Natural killer cell treated with Interleukin-12 subunit alpha and Interleukin-12 subunit beta and Interleukin-15 and Interleukin-18, amount 100 ng/mL, for 72 hours (primary cell): ENCODE results near the gene SH3BP1. TPM values are rescaled to one million over a fixed set of nuclear protein-coding genes. Genes with fewer than 3 reads are reported as not detected.
"Not testable (repeated sequence)": the region's sequence is repeated elsewhere in the genome, so short reads cannot be mapped to it uniquely, and the experiment has no call there.

Experiments
- ATAC-seq, 2 donors: fragments of 150-1000 bp; cut with Tn5 transposase in 1 of 2; sonication (Bioruptor Pico), chemical (Tn5 transposase) in 1 of 2; 2 replicates each; pipeline ENCODE4 v1.10.0; 2021
- DNase-seq: peaks from one replicate; pipeline ENCODE4 v3.0.0; 2022; ENCODE audit warnings: low spot score
- H3K27ac Mint-ChIP-seq, 2 donors: 1 replicate in 1 of 2; 2 replicates in 1 of 2; pipeline ENCODE4 v1.8.0; 2022; ENCODE audit warnings: mixed read lengths in 2 of 2, mild to moderate bottlenecking in 1 of 2, moderate library complexity in 1 of 2
- H3K27me3 Mint-ChIP-seq, 2 donors: 1 replicate in 1 of 2; 2 replicates in 1 of 2; pipeline ENCODE4 v1.8.0; 2022; ENCODE audit warnings: mixed read lengths in 2 of 2
- H3K36me3 Mint-ChIP-seq: one replicate; pipeline ENCODE4 v1.8.0; 2022; ENCODE audit warnings: mixed read lengths
- H3K4me1 Mint-ChIP-seq, 2 donors: 1 replicate in 1 of 2; 2 replicates in 1 of 2; pipeline ENCODE4 v1.8.0; 2022; ENCODE audit warnings: low read depth in 2 of 2, mixed read lengths in 2 of 2, mild to moderate bottlenecking in 1 of 2
- H3K4me3 Mint-ChIP-seq: one replicate; pipeline ENCODE4 v1.8.0; 2022; ENCODE audit warnings: mixed read lengths
- H3K9me3 Mint-ChIP-seq: 2 replicates; pipeline ENCODE4 v1.8.0; 2022; ENCODE audit warnings: mixed read lengths
- total RNA-seq, 2 donors: library from RNA; stranded (reverse); gene quantifications; one replicate each; pipeline ENCODE4 v1.2.3, GENCODE V29; 2022

Gene SH3BP1
- total RNA-seq, 2 donors from 2014 or later: 160 to 229 TPM

- DNase-seq (no peak), ATAC-seq (no peak)
- H3K9me3 Mint-ChIP-seq: no peaks in the 10 kb centered on the region
- H3K27me3 Mint-ChIP-seq: no peaks in the 10 kb centered on the region
- H3K36me3 Mint-ChIP-seq: no peaks in the 10 kb centered on the region
- H3K27ac Mint-ChIP-seq: peak overlapping the region; percentile 89 to 90
- H3K4me3 Mint-ChIP-seq: no peak overlapping the region
- peaks cover 35 to 42% of the 10 kb centered on the region in 2 donors for H3K4me1 Mint-ChIP-seq
Observed at GRCh38 chr22:37678372-37678771, 38.9 kb downstream of the SH3BP1 start.

GRCh38 chr22:37679670-37680069 lies 40.2 kb downstream of the SH3BP1 start:
- DNase-seq (no peak), ATAC-seq (no peak)
- Mint-ChIP-seq H3K36me3 (no peaks in the 10 kb centered on the region), H3K9me3 (no peaks in the 10 kb centered on the region), H3K4me3 (no peak overlapping the region), H3K27ac (peak overlapping the region; percentile 46 to 63), H3K4me1 (peaks cover 35% of the 10 kb centered on the region in 2 donors), H3K27me3 (no peaks in the 10 kb centered on the region)

GRCh38 chr22:37680191-37680851 lies 40.9 kb downstream of the SH3BP1 start:
- H3K27ac Mint-ChIP-seq: peak overlapping the region; percentile 46 to 63
- no peak overlapping the region for H3K4me3 Mint-ChIP-seq
- peaks cover 32% of the 10 kb centered on the region in 2 donors for H3K4me1 Mint-ChIP-seq
- no peak for DNase-seq
- ATAC-seq: no peak
- no peaks in the 10 kb centered on the region for H3K9me3 Mint-ChIP-seq
- no peaks in the 10 kb centered on the region for H3K27me3 Mint-ChIP-seq
- H3K36me3 Mint-ChIP-seq: no peaks in the 10 kb centered on the region

GRCh38 chr22:37681001-37681424 lies 41.5 kb downstream of the SH3BP1 start:
- H3K4me1 Mint-ChIP-seq: peaks cover 28 to 32% of the 10 kb centered on the region in 2 donors
- no peaks in the 10 kb centered on the region for H3K36me3 Mint-ChIP-seq
- no peak for DNase-seq
- no peak overlapping the region for H3K4me3 Mint-ChIP-seq
- H3K27me3 Mint-ChIP-seq: no peaks in the 10 kb centered on the region
- H3K9me3 Mint-ChIP-seq: no peaks in the 10 kb centered on the region
- no peak for ATAC-seq
- H3K27ac Mint-ChIP-seq: peak overlapping the region in 1 of 2 donors; percentile 66

GRCh38 chr22:37681556-37682049 lies 42.1 kb downstream of the SH3BP1 start:
- H3K4me1 Mint-ChIP-seq: peaks cover 28 to 34% of the 10 kb centered on the region in 2 donors
- peaks cover 2% of the 10 kb centered on the region for H3K36me3 Mint-ChIP-seq
- ATAC-seq (peak in 1 of 2 donors; percentile 27), DNase-seq (peak; percentile 76)
- no peaks in the 10 kb centered on the region for H3K9me3 Mint-ChIP-seq
- H3K4me3 Mint-ChIP-seq: no peak overlapping the region
- no peaks in the 10 kb centered on the region for H3K27me3 Mint-ChIP-seq
- peak overlapping the region; percentile 66 to 67 for H3K27ac Mint-ChIP-seq

- DNase-seq (no peak), ATAC-seq (no peak)
- Mint-ChIP-seq H3K27me3 (no peaks in the 10 kb centered on the region), H3K4me3 (no peak overlapping the region), H3K4me1 (peaks cover 29 to 32% of the 10 kb centered on the region in 2 donors), H3K36me3 (peaks cover 6% of the 10 kb centered on the region), H3K9me3 (no peaks in the 10 kb centered on the region), H3K27ac (peak overlapping the region; percentile 88 to 92)
Observed at GRCh38 chr22:37684803-37685615, 45.5 kb downstream of the SH3BP1 start.

GRCh38 chr22:37686002-37686982 lies 46.8 kb downstream of the SH3BP1 start, which contains the start of gene NOL12:
NOL12 (plus strand) TSS chr22:37686343; CDS start chr22:37686393, 50 bp downstream.
- peak; percentile 80 for DNase-seq
- Mint-ChIP-seq H3K9me3 (no peaks in the 10 kb centered on the region), H3K27me3 (no peaks in the 10 kb centered on the region), H3K4me3 (peak within 1 kb of the TSS; percentile 100), H3K4me1 (peaks cover 26 to 29% of the 10 kb centered on the region in 2 donors), H3K36me3 (peaks cover 6% of the 10 kb centered on the region), H3K27ac (peak within 1 kb of the TSS; percentile 88 to 92)
- ATAC-seq: peak; percentile 93 to 94

GRCh38 chr22:37690407-37690806 lies 50.9 kb downstream of the SH3BP1 start:
- DNase-seq (no peak), ATAC-seq (no peak)
- Mint-ChIP-seq H3K27ac (no peak overlapping the region), H3K4me3 (no peak overlapping the region), H3K9me3 (no peaks in the 10 kb centered on the region), H3K27me3 (no peaks in the 10 kb centered on the region), H3K36me3 (peaks cover 6% of the 10 kb centered on the region), H3K4me1 (peaks cover 22 to 23% of the 10 kb centered on the region in 2 donors)

GRCh38 chr22:37690901-37691504 lies 51.5 kb downstream of the SH3BP1 start:
- ATAC-seq (no peak), DNase-seq (no peak)
- peaks cover 23 to 25% of the 10 kb centered on the region in 2 donors for H3K4me1 Mint-ChIP-seq
- H3K27me3 Mint-ChIP-seq: no peaks in the 10 kb centered on the region
- H3K36me3 Mint-ChIP-seq: peaks cover 6% of the 10 kb centered on the region
- no peak overlapping the region for H3K4me3 Mint-ChIP-seq
- no peaks in the 10 kb centered on the region for H3K9me3 Mint-ChIP-seq
- H3K27ac Mint-ChIP-seq: no peak overlapping the region

GRCh38 chr22:37692627-37693285 lies 53.3 kb downstream of the SH3BP1 start:
- DNase-seq (no peak), ATAC-seq (no peak)
- no peak overlapping the region for H3K27ac Mint-ChIP-seq
- H3K36me3 Mint-ChIP-seq: no peaks in the 10 kb centered on the region
- H3K9me3 Mint-ChIP-seq: no peaks in the 10 kb centered on the region
- no peak overlapping the region for H3K4me3 Mint-ChIP-seq
- H3K4me1 Mint-ChIP-seq: peaks cover 16 to 23% of the 10 kb centered on the region in 2 donors
- H3K27me3 Mint-ChIP-seq: no peaks in the 10 kb centered on the region

GRCh38 chr22:37694131-37694530 lies 54.7 kb downstream of the SH3BP1 start:
- DNase-seq, H3K36me3 Mint-ChIP-seq, H3K27ac Mint-ChIP-seq, H3K9me3 Mint-ChIP-seq, H3K27me3 Mint-ChIP-seq, H3K4me3 Mint-ChIP-seq, ATAC-seq: not testable (repeated sequence)
- H3K4me1 Mint-ChIP-seq: peaks cover 11 to 15% of the 10 kb centered on the region in 2 donors

- H3K4me3 Mint-ChIP-seq: peak overlapping the region; percentile 50
- peak overlapping the region in 1 of 2 donors; percentile 86 for H3K27ac Mint-ChIP-seq
- H3K9me3 Mint-ChIP-seq, H3K36me3 Mint-ChIP-seq, DNase-seq, H3K27me3 Mint-ChIP-seq, ATAC-seq: not testable (repeated sequence)
- peaks cover 17 to 21% of the 10 kb centered on the region in 2 donors for H3K4me1 Mint-ChIP-seq
Observed at GRCh38 chr22:37696260-37696656, 56.8 kb downstream of the SH3BP1 start.
